ENCODE data around the gene FBXL2.

FBXL2 gene

DNA sequence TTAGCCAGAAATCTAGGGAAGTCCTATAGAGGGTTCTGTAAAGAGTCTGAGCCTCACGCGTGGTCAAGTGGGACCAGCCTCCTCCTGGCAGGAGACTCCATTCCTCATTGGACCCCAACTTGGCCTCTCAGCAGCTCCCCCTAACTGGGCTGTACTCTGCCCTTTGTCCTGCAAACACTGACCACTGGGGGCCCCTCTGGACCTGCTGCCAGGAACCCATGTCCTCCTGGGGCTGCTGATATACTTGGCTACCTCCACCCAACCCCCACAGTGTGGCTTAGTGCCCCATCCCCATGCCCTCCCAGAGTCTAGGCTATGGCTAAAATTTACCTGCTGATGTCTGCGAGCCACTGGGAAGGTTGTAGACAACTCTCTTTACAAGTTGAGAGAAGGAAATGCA, 100.2 kb downstream of the FBXL2 start:
- no peak for TF ChIP-seq Cebpa-rat (IDR thresholded peaks at IDR 0.05)

DNA sequence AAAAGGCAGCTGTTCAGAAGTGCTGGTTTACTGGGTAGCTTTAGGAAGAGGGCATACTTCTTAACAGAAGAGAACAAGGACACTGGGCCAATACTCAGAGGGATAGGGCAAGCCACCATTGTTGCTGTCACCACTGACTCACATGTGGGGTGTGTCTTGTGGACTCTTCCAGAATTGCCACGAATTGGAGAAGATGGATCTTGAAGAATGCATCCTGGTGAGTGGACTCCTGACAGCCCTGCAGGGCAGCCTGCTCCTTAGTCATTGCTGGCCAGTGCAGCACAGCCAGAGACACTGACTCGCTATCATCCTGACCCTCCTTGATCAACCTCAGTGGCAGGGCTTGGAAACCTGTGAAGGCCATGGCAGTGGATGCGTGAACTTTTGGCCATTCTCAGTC, 100.7 kb downstream of the FBXL2 start:
- Histone ChIP-seq H3K4me2 (no peak overlapping the region), H3K4me1 (no peaks in the 10 kb centered on the region; a peak in 1 of 20 replicates), H3K27me3 (no peaks in the 10 kb centered on the region), H3K9me3 (replicated peaks in 1 of 11) (no peaks in the 10 kb centered on the region), H3K36me3 (no peaks in the 10 kb centered on the region; a peak in 1 of 22 replicates), H3K27ac (no peak overlapping the region), H3K9ac (no peak overlapping the region), H4K20me1 (peaks cover 0 to 7% (median 0%) of the 10 kb centered on the region in 11 experiments; a peak in 2 of 22 replicates), H3K4me3 (no peak overlapping the region)
- TF ChIP-seq Cebpa-rat (IDR thresholded peaks at IDR 0.05) = no peak

More for the DNA sequence above, 100.2 kb downstream of the FBXL2 start:
- no peak overlapping the region for H3K4me2 ChIP-seq
- no peaks in the 10 kb centered on the region for H3K9me3 ChIP-seq (replicated peaks in 1 of 11)
- no peaks in the 10 kb centered on the region; a peak in 1 of 22 replicates for H3K36me3 ChIP-seq
- no peak overlapping the region for H3K9ac ChIP-seq
- H3K4me1 ChIP-seq = peaks cover 0 to 3% (median 0%) of the 10 kb centered on the region in 10 experiments; a peak in 4 of 20 replicates
- H4K20me1 ChIP-seq = peaks cover 0 to 7% (median 0%) of the 10 kb centered on the region in 11 experiments; a peak in 2 of 22 replicates
- no peak overlapping the region for H3K27ac ChIP-seq
- no peak overlapping the region for H3K4me3 ChIP-seq
- H3K27me3 ChIP-seq = no peaks in the 10 kb centered on the region

DNA sequence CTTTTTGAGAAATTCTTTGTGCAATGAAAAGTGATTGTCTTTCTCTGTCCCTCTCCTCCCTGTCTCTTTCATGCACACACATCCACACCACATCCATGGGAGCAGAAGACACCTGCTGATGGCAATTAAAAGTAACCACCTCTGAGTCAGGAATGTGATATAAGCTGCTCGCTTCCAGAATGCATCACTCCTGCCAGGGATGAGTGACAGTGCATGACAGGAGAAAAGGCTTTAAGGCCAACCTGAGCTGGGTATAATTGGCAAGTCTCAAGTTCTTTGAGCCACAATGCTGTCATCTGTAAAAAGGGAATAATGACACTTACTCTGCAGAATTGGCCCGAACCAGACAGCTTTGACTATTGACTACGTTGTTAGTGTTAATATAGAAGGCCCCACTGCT, 103.4 kb downstream of the FBXL2 start:
- Histone ChIP-seq H4K20me1 (peaks cover 0 to 12% (median 0%) of the 10 kb centered on the region in 11 experiments; a peak in 4 of 22 replicates), H3K9ac (no peak overlapping the region), H3K4me3 (no peak overlapping the region), H3K4me2 (no peak overlapping the region), H3K36me3 (peaks cover 3 to 24% (median 14%) of the 10 kb centered on the region in 11 experiments; a peak in 21 of 22 replicates), H3K27me3 (no peaks in the 10 kb centered on the region), H3K4me1 (peaks cover 0 to 21% (median 6%) of the 10 kb centered on the region in 10 experiments; a peak in 10 of 20 replicates), H3K9me3 (replicated peaks in 1 of 11) (no peaks in the 10 kb centered on the region), H3K27ac (no peak overlapping the region)
- TF ChIP-seq Cebpa-rat (IDR thresholded peaks at IDR 0.05) = no peak

- H3K27ac ChIP-seq = peak overlapping the region in 2 of 11 experiments; percentile 7 to 22; a peak in 2 of 22 replicates
- peak overlapping the region in 2 of 11 experiments; percentile 35 to 48; a peak in 2 of 22 replicates for H3K4me2 ChIP-seq
- H3K9me3 ChIP-seq (replicated peaks in 1 of 11) = no peaks in the 10 kb centered on the region
- peaks cover 0 to 12% (median 0%) of the 10 kb centered on the region in 11 experiments; a peak in 6 of 22 replicates for H4K20me1 ChIP-seq
- H3K36me3 ChIP-seq = peaks cover 29 to 57% (median 45%) of the 10 kb centered on the region in 11 experiments
- H3K4me3 ChIP-seq = no peak overlapping the region
- peaks cover 0 to 31% (median 7%) of the 10 kb centered on the region in 10 experiments; a peak in 10 of 20 replicates for H3K4me1 ChIP-seq
- no peak for TF ChIP-seq Cebpa-rat (IDR thresholded peaks at IDR 0.05)
- H3K9ac ChIP-seq = no peak overlapping the region
- H3K27me3 ChIP-seq = no peaks in the 10 kb centered on the region
Observed at GRCh38 chr3:33383951-33384350, 106.7 kb downstream of the FBXL2 start.

DNA sequence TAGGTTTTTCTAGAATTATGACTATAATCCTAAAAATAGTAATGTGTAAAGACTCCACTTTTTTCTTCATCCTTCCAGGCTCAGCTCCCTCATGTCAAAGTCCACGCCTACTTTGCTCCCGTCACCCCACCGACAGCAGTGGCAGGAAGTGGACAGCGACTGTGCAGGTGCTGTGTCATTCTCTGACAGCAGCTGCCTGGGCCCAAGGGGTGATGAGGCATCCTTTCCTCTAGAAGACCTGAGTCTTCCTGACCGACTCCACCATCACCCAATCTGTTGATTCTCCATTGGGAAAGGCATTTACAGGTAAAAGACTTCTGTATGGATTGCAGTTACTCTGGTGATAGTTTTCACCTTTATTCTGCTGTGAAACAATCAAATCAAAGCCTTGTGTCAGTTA, 108.2 kb downstream of the FBXL2 start:
- peak overlapping the region in 2 of 11 experiments; percentile 35 to 48; a peak in 5 of 22 replicates for H3K4me2 ChIP-seq
- no peaks in the 10 kb centered on the region for H3K27me3 ChIP-seq
- no peak overlapping the region for H3K4me3 ChIP-seq
- H3K36me3 ChIP-seq = peaks cover 40 to 71% (median 58%) of the 10 kb centered on the region in 11 experiments
- H3K4me1 ChIP-seq = peaks cover 0 to 31% (median 7%) of the 10 kb centered on the region in 10 experiments; a peak in 10 of 20 replicates
- H3K27ac ChIP-seq = no peak overlapping the region
- no peak for TF ChIP-seq Cebpa-rat (IDR thresholded peaks at IDR 0.05)
- H3K9ac ChIP-seq = no peak overlapping the region
- peaks cover 0 to 20% (median 2%) of the 10 kb centered on the region in 11 experiments; a peak in 11 of 22 replicates for H4K20me1 ChIP-seq
- no peaks in the 10 kb centered on the region for H3K9me3 ChIP-seq (replicated peaks in 1 of 11)

GRCh38 chr3:33386631-33387030, 109.4 kb downstream of the FBXL2 start:
- no peaks in the 10 kb centered on the region for H3K9me3 ChIP-seq (replicated peaks in 1 of 11)
- no peak overlapping the region for H3K4me2 ChIP-seq
- H3K36me3 ChIP-seq = peaks cover 52 to 83% (median 70%) of the 10 kb centered on the region in 11 experiments

DNA sequence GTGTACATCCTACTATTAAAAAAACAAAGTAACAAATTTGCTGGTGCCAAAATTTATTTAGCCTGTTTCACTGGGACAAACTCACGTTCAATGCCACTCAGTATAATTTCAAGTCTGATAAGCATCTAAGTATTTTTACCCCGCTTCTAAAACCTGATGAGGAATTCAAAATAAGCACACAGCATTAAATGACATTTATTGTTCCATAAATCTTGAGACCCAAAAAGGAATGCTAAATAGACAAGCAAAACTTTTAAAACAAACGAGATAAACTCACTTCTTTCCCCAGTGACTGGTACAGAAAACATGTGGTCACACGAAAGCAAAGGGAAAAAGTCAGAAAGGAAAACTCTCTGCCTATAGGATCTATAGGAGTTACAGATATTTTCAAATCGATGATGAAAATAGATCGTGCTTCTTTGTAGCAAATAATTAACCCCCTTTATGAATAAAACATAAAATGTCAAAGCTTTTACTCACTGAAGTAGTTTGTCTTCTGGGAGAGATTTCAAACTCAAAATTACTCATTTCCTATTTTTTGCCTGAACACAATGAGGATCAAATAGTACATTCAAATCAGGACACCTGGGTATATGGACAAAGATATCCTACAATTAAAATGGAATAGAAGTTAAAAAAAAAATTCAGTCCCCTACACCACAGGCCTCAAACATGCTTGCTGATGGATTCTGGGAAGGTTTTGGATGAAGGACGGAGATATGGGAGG, 111.3 kb downstream of the FBXL2 start:
- Histone ChIP-seq H3K9me3 (replicated peaks in 1 of 11) (no peaks in the 10 kb centered on the region), H3K27ac (no peak overlapping the region), H3K4me1 (peaks cover 0 to 31% (median 7%) of the 10 kb centered on the region in 10 experiments; a peak in 10 of 20 replicates), H3K36me3 (peaks cover 71 to 99% (median 89%) of the 10 kb centered on the region in 11 experiments), H3K9ac (no peak overlapping the region), H3K27me3 (no peaks in the 10 kb centered on the region), H4K20me1 (peaks cover 0 to 22% (median 7%) of the 10 kb centered on the region in 11 experiments; a peak in 12 of 22 replicates), H3K4me2 (no peak overlapping the region), H3K4me3 (no peak overlapping the region)
- no peak for TF ChIP-seq Cebpa-rat (IDR thresholded peaks at IDR 0.05)

More at GRCh38 chr3:33386631-33387030, 109.4 kb downstream of the FBXL2 start:
- no peaks in the 10 kb centered on the region for H3K27me3 ChIP-seq
- no peak overlapping the region for H3K4me3 ChIP-seq
- no peak for TF ChIP-seq Cebpa-rat (IDR thresholded peaks at IDR 0.05)
- H3K27ac ChIP-seq = no peak overlapping the region
- H3K9ac ChIP-seq = no peak overlapping the region
- peaks cover 0 to 22% (median 5%) of the 10 kb centered on the region in 11 experiments; a peak in 11 of 22 replicates for H4K20me1 ChIP-seq
- peaks cover 0 to 31% (median 7%) of the 10 kb centered on the region in 10 experiments; a peak in 10 of 20 replicates for H3K4me1 ChIP-seq

- H3K9me3 ChIP-seq (replicated peaks in 1 of 11) = no peaks in the 10 kb centered on the region
- peaks cover 85 to 99% (median 96%) of the 10 kb centered on the region in 11 experiments for H3K36me3 ChIP-seq
- H3K27me3 ChIP-seq = no peaks in the 10 kb centered on the region
- no peak overlapping the region for H3K4me3 ChIP-seq
- H3K4me1 ChIP-seq = peaks cover 0 to 20% (median 6%) of the 10 kb centered on the region in 10 experiments; a peak in 9 of 20 replicates
- H3K9ac ChIP-seq = no peak overlapping the region
- peaks cover 0 to 24% (median 8%) of the 10 kb centered on the region in 11 experiments; a peak in 12 of 22 replicates for H4K20me1 ChIP-seq
- no peak overlapping the region for H3K27ac ChIP-seq
- TF ChIP-seq Cebpa-rat (IDR thresholded peaks at IDR 0.05) = no peak
- no peak overlapping the region for H3K4me2 ChIP-seq
Observed at GRCh38 chr3:33389908-33390307, 112.7 kb downstream of the FBXL2 start.

All from BLaER1 treated with 17β-estradiol and CSF1 and Interleukin-3, amounts not matched to agents 10 nM and 100 nM (cell line).